ENCODE results near the gene CD9.

Gene CD9

DNA sequence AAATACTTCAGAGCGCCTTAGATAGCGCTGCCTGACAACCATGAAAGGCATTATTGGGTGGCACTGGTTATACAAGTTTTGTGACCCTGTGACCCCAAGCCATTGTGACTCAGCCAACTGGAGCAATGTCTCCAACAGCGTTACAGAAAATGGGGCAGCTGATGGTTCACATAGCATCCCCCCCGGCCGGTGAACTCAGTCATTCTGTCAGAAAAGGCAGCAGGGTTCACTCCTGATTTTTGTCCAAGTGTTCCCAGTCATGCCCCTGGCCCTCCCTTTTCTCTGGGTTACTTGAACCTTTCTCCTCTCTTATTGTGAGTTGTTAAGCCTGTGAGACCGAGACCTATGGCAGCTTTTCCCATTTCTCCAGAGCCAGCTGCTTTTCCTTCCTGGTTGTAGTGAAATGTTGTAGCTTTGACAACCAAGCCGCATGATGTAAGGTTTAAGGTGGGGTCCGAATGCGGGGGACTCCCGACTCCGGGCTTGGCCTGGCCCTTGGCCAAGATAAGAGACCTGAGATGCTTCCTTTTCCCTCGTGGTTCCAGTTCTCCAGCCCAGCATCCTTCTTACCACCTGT, 22.0 kb downstream of the CD9 start:
- no peak for DNase-seq

GRCh38 chr12:6223545-6223944, 23.3 kb downstream of the CD9 start:
- no peak for DNase-seq

DNA sequence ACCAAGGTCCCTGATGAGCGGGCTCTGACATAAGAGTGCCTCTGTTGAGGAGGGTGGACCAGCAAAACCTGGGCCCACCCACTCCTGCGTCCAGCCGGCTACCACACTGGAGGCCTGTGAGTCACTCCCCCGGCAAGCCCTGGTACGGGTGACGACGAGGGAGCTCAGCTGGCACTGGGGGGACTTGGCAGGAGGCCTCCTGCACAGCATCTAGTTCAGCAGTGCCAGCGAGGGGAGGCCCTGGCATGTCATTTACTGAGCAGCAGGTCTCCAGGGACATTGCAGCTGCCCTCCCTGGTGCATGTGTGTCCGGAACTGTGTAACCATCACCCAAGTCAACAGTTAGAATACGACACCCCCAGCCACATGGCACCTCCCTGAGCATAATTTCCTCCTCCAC, 24.4 kb downstream of the CD9 start:
- DNase-seq = no peak

DNA sequence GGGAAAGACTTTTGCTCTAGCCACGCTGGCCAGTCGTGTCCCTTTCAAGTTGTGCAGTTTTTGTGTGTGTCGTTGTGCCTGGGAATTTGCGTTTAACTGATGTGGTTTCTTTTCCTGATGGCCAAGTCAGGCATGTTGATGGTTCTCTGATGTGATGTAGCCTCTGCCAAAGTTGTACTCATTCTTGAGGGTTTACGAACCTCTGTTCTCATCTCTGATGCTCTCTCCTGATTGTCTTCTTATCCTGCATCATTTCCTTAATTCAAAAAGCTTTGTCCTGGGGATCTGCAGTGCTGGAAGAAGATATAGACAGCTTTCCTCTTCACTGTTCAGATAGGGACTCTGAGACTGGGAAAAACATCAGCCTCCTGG, 25.4 kb downstream of the CD9 start:
- DNase-seq = no peak

DNA sequence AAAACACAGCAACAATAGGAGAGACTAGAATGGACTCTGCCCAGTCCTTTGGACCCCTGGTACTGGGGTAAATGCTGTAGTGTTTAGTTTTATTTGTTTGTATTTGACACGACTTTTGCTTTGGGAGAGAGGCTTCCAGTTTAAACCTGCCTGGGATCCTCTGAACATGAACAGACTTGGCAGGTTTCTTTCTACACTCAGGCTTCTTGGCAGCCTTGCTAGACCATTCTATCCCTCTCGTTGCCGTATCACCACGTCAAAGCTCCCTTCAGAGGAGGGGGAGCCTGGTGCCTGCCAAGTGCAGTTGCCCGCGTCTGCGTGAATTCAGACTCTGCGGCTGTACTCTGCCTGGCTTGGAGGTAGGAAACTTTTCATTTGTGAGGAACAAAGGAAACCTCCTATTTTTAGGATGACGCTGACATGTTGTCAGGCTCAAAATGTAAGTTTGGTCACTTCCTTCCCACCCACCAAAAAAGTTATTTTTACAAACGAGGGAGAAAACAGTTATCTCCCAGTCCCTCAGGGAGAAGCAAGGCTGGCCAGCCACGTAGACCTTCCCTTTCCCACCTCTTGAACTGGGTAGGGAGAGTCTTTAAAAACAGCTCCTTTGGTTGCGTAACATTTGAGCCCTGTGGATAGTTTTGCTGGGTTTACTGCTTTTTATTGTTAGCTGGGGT, 25.9 kb downstream of the CD9 start:
- DNase-seq = no peak

DNA sequence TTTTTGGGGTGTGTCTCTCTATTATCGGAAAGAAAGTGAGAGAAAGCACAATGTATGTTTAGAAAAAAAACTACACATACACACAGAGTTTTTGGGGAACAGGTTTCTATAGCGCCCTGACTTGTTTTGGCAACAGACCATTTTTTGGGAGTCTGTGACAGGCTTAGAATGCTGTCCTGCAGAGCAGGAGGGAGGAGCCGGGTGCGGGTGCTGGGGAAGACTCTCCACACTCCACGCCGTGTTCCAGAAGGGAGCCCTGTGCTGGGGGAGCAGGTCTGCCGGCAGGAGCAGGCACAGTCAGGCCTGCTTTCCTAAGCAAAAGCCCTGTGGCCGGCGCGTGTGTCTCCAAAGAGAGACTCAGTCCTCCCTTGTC, 26.5 kb downstream of the CD9 start:
- no peak for DNase-seq

- no peak for DNase-seq
These were observed 28.5 kb downstream of the CD9 start for GRCh38 chr12:6228535-6229223.

DNA sequence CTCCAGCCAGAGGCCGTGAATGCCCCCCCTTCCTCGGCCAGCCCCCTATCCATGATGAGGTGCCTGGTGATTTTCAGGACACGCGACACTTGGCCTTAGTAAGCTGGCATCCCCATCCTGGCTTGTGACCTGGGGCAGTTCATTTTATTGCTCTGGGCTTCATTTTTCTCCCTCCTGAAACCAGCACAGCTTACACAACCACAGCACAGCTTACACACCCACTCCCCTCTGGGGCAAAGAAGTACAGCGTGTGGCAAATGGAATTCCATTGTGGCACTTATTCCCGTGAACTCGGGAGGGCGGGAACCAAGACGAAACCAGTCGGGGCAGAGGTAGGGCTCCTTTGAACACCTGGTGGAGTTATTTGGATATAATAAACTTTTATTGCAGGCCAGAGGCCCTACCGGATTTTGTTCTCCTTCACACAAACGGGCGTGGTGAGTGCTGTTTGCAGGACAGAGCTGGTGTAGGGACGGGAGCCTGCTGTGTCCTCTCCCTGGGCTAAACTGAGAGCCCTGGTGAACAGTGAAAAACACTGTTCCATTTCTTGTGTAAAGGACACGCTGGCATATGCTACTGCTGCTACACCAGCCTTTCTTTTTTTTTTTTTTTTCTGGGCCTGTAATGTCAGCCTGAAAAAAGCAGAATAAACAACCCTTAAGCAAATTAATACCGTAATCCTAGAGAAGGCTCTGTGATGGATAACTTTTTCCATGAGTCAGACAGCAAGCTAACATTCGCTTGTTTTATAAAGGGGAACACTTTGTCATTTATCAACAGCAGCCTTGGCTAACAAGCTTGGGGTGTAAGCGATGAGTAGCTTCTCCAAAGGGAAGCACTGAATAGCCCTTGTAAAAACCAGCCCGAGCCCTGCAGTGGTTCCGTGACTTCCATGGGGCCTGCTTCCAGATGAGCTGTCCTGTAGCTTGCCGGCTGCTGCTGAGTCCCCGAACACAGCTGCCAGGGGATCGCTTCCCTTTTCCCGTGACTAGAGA, 29.3 kb downstream of the CD9 start:
- DNase-seq = no peak

DNA sequence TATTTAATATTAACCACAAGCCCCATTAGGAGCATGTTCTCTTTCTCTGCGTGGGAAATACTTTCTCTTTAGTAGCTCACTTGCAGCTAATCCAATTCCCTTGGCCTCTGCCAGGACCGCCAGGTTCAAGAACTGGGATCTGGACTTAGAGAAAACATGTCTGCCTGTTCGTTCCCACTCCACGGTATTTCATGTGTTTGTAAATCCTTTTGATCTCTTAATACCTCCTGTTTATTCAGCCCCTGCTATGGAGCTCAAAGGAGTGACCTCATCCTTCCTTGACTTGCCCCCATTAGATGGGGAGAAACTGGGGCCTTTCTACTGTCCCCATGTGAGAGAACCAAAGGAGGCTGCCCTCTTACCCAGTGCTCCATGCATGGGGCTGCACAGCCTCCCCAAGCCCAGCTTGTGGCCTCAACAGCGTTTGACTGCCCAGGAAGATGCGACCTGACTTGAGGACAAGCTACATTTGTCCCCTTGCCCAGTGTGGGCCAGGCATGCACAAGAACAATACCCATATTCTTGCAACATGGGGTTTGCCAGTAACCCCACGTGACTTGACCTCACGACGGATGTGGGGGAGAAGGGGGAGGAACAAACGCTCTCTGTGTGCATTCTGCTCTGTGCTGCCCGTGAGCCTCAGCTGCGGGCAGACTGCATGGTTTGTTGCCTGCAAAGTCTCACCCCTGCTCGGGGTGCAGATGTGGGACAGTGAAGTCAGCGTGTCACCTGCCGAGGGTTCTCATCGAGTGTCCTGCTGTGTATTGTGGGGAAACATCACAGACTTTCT, 30.3 kb downstream of the CD9 start:
- DNase-seq = no peak

DNA sequence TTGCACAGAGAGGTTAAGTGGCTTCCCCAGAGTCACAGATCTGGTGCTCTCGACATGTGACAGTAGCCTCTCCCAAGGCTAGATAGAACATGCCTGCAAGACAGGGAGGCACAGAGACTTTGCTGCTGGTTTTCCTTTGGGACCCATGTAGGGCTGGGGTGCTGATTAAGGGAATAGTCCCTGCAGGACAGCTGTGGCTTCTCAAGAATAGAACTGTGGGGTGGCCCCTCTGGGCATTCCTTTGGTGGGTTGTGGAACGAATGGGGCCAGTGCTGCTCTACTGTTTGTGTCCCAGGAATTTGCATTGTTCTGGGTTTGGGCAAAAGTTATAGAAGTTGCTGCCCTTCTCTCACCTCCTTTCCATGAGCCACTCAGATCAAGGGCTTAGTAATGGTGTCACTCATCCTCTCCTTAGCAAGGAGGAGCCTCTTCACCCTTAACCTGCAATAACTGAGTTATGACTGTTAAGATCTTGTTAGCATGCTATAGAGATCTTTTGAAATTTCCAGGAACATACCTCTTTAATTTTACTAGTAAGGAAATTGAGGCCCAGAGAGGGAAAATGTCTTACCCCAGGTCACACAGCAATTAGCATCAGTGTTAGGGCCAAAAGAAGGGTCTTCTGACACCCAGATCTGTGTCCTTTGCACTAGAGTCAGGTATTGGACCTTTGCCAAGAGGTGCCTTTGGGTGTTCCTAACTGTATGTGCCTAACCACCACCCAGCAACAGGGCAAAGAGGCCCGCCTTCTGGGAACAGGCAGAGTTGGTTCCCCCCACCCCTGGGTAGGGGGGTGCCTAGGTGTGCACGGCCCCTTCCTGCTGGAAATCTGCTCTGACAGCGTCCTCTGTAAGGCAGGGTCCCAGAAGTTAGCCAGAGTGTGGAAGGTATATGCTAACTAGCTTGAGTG, 31.4 kb downstream of the CD9 start:
- no peak for DNase-seq

GRCh38 chr12:6233121-6233971, 33.1 kb downstream of the CD9 start:
- DNase-seq = no peak

DNA sequence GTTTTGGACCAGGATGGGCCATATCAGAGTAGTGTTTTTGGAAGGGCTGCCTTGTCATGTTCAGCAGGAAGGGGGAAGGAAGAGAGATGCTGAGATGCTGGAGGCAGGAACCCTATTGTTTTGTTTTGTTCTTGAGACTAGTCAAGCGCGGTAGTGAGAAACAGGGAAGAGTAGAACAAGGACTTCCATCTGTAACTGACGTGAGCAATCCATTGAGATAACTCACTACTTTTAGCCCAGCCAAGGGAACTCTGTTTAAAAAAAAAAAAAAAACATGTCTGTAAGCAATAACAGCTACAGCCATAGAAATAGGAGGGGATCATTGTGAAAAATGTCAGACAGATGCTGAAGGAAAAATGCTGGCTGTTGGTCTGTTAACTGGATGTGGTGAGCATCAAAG, 34.0 kb downstream of the CD9 start:
- no peak for DNase-seq

- DNase-seq = no peak
These were observed 34.7 kb downstream of the CD9 start for GRCh38 chr12:6234906-6235305.

DNA sequence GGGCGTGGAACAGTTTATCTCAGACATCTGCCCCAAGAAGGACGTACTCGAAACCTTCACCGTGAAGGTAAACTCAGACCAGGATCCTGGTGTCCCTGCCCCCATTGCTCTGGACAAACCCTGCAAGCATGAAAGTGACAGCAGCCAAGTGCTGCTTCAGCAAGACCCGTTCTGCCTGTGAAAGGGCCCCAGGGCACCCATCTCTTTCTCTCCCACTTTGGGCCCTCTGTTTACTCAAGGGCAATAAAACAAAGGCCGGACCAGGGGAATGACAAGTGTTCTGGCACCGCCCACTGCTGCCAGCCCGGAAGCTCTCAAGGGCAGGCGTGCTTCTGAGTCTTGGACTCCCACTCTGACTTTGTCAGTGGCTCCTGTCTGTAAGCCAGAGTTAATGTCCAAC, 35.3 kb downstream of the CD9 start:
- DNase-seq = no peak

DNA sequence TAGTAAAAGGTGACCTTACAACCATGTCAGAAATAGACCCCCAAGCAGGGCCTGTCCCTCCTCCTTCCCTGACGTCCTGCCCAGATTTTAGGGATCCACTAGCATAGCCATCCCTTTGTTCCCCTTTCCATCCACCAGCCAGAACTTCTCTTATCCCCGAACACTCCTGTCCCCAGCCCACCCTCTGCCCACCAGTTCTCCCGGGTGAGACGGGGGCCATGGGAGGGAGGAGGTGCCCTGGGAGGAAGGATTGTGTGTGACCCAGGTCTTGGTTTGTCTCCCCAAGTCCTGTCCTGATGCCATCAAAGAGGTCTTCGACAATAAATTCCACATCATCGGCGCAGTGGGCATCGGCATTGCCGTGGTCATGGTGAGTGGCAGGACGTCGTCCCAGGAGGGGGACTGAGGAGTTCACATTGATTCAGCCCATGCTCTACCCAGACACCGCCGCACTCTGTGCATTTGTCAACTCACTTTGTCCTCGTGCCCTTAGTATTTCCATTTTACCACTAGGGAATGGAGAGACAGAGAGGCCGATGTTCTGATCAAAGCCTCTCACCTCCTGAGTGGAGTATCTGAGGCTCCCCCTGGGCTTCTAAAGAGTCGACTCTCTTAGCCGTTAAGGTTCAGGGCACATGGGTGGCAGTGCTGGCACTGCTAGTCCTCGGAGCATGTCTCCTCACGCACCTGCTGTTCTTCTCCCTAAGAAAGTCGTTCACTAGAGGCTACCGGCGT, 35.9 kb downstream of the CD9 start:
- no peak for DNase-seq

DNA sequence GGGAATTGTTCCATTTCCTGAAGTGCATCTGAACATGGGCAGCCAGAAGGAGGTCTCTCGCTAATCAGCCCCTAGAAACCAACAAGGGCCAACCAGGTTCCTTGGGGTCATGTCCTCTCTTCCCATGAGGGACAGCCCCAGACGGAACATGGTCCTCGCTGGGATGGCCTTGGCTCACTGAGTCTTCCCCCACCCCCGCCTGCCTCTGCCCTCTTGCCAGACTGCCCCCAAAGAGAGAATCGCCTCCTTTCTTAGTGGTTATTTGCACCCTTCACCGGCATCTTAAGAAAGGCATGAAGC, 36.4 kb downstream of the CD9 start:
- DNase-seq = no peak

DNA sequence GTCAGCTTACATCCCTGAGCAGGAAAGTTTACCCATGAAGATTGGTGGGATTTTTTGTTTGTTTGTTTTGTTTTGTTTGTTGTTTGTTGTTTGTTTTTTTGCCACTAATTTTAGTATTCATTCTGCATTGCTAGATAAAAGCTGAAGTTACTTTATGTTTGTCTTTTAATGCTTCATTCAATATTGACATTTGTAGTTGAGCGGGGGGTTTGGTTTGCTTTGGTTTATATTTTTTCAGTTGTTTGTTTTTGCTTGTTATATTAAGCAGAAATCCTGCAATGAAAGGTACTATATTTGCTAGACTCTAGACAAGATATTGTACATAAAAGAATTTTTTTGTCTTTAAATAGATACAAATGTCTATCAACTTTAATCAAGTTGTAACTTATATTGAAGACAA, 37.6 kb downstream of the CD9 start:
- DNase-seq = no peak

- no peak for DNase-seq
These were observed 38.7 kb downstream of the CD9 start for GRCh38 chr12:6238875-6239274.

DNA sequence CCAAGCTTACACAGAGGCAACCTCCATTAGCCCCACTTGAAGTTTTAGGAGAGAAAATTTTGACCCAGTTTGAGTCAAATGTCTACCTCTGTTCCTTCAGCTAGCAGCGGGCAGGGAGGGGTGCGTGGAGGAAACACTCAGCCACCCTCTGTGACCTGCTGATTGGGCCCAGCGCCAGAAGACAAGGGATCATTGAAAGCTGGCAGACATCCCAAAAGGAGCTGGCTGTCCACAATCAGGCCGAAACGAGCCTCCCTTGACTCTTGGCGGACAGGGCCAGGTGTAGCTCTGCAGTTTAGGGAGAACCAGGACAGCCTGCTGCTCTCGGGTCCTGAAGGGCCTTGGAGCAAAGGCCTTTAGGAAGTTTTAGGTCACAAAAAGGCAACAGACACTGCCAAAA, 41.3 kb downstream of the CD9 start:
- DNase-seq = no peak

- no peak for DNase-seq
These were observed 49.4 kb downstream of the CD9 start for GRCh38 chr12:6249580-6249979.
